ENCODE results near the gene ATP8B3. TPM values are rescaled to one million over a fixed set of nuclear protein-coding genes. Genes with fewer than 3 reads are reported as not detected.

ATP8B3 gene
- total and polyA plus RNA-seq, 9 of the 15 experiments (the other 6 are each of a cell fraction or from before 2014, with no cell fraction given), result 1.2 to 12.3 (median 3.8) TPM

DNA sequence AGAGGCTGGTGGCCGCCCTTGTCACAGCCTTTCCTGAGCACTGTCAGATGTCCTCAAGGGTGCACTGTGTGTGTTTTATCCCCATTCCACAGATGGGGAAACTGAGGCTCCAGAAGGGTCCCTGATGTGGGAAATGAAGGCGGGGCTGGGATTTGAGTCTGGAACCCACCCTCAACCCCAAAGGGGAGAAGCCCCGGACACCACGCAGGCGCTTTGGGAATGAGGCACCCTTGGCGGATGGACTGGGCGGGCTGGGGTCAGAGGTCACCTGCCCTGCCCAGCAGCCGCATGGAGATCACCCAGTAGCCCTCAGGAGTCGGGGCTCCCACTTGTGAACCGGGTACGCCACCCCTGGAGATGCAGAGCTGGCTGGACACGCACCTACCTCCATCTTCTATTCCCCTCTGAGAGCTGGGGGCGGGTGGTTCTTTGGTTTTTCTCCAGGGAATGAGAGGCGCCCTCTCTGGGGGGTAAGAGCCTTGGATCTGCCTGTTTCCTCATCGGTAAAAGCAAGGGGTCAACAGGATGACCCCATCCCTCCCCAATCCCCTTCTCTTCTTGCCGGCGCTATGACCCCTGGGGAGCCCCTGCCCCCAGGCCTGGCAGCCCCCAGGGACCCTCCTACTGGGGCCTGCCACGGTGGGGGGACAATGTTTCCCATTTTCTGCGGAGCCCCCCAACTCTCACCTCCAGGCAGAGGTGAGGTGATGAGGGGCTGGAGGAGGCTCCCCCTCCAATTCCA, 67.1 kb downstream of the ATP8B3 start:
- POLR2A ChIA-PET, result no interaction called here
- in situ Hi-C loops (cut with MboI), result no loop called here
- Histone ChIP-seq H3K4me3 (no peak overlapping the region), H3K79me2 (ENCODE audit: control insufficient read depth, insufficient read depth, low read length) (no peaks in the 10 kb centered on the region), H3K9me1 (ENCODE audit: control insufficient read depth, insufficient read depth, low read length) (no peaks in the 10 kb centered on the region), H2AFZ (ENCODE audit: low read depth, low read length) (peak overlapping the region; percentile 44; the same call in 1 of the 2 replicates), H3K27ac (ENCODE audit: extremely low read depth, low read depth, low read length) (no peak overlapping the region), H3K4me1 (replicated peaks in 1 of 2; ENCODE audit: control insufficient read depth in 2 of 2, insufficient read depth in 2 of 2, low read length in 2 of 2) (peaks cover 24 to 68% of the 10 kb centered on the region in 2 experiments), H3K9ac (ENCODE audit: insufficient read depth in 1 of 2, low read depth in 2 of 2, low read length in 2 of 2) (peak overlapping the region in 1 of 2 experiments; percentile 71; a peak in 1 of 4 replicates), H3K4me2 (ENCODE audit: insufficient read depth, low read length) (no peak overlapping the region), H3K36me3 (ENCODE audit: control insufficient read depth, insufficient read depth, low read length) (no peaks in the 10 kb centered on the region), H3K27me3 (ENCODE audit: control insufficient read depth in 2 of 2, insufficient read depth in 2 of 2, low read length in 2 of 2) (peaks cover 0 to 5% of the 10 kb centered on the region in 2 experiments; a peak in 1 of 5 replicates), H4K20me1 (replicated peaks; ENCODE audit: control insufficient read depth, insufficient read depth, low read length) (no peaks in the 10 kb centered on the region), H3K9me3 (replicated peaks; ENCODE audit: control insufficient read depth, insufficient read depth, low read depth, low read length) (no peaks in the 10 kb centered on the region)
- ATAC-seq, result no peak
- CTCF ChIA-PET (ENCODE audit: low intra/inter-chr PET ratio), result no interaction called here
- WGBS (ENCODE audit: insufficient coverage, low coverage, missing lambda C conversion rate), result 55% methylated on average over 17 of the region's 19 CpGs
- intact Hi-C loops (cut with micrococcal nuclease), result no loop called here
- peak in 3 of 4 experiments; percentile 34 to 46 (median 42) for DNase-seq (ENCODE audit: extremely low read depth in 1 of 4, low spot score in 3 of 4)
- BruUV-seq (replicated peaks), result no TSS peak
- no peak for FAIRE-seq
- TF ChIP-seq, protein P1, sequence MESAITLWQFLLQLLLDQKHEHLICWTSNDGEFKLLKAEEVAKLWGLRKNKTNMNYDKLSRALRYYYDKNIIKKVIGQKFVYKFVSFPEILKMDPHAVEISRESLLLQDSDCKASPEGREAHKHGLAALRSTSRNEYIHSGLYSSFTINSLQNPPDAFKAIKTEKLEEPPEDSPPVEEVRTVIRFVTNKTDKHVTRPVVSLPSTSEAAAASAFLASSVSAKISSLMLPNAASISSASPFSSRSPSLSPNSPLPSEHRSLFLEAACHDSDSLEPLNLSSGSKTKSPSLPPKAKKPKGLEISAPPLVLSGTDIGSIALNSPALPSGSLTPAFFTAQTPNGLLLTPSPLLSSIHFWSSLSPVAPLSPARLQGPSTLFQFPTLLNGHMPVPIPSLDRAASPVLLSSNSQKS (CRISPR knock-in tag; IDR thresholded peaks at IDR 0.05), result no peak
- TF ChIP-seq NR2C2 (CRISPR knock-in tag; IDR thresholded peaks at IDR 0.05) (peak; percentile 79), NR2C2 (tag; IDR thresholded peaks at IDR 0.05) (peak; percentile 62), CBX3 (IDR thresholded peaks at IDR 0.05; ENCODE audit: borderline replicate concordance in 1 of 2, low read length in 2 of 2) (no peak), HINFP (tag; conservative IDR thresholded peaks at IDR 0.05; ENCODE audit: low read depth) (no peak), ZNF165 (CRISPR knock-in tag; IDR thresholded peaks at IDR 0.05; ENCODE audit: borderline replicate concordance) (no peak), HNRNPH1 (optimal IDR thresholded peaks at IDR 0.05; ENCODE audit: low read depth, low read length) (no peak), ZBTB33 (CRISPR knock-in tag; IDR thresholded peaks at IDR 0.05) (peak; percentile 16; the same call in 1 of the 2 replicates), GATAD2A (IDR thresholded peaks at IDR 0.05) (no peak), SP1 (CRISPR knock-in tag; IDR thresholded peaks at IDR 0.05) (no peak), EHMT2 (IDR thresholded peaks at IDR 0.05) (no peak), HIVEP1 (CRISPR knock-in tag; IDR thresholded peaks at IDR 0.05) (no peak), NR2C1 (IDR thresholded peaks at IDR 0.05) (peak; percentile 83), NR2C1 (tag; IDR thresholded peaks at IDR 0.05) (peak; percentile 77), BRD9 (IDR thresholded peaks at IDR 0.05; ENCODE audit: low read depth, partially characterized antibody) (no peak), FOXK1 (CRISPR knock-in tag; IDR thresholded peaks at IDR 0.05; ENCODE audit: borderline replicate concordance) (no peak), NR1H2 (CRISPR knock-in tag; IDR thresholded peaks at IDR 0.05) (no peak)
- TF ChIP-seq, protein P2, sequence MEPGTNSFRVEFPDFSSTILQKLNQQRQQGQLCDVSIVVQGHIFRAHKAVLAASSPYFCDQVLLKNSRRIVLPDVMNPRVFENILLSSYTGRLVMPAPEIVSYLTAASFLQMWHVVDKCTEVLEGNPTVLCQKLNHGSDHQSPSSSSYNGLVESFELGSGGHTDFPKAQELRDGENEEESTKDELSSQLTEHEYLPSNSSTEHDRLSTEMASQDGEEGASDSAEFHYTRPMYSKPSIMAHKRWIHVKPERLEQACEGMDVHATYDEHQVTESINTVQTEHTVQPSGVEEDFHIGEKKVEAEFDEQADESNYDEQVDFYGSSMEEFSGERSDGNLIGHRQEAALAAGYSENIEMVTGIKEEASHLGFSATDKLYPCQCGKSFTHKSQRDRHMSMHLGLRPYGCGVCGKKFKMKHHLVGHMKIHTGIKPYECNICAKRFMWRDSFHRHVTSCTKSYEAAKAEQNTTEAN (CRISPR knock-in tag; IDR thresholded peaks at IDR 0.05), result no peak
